Measurements from ENCODE around the gene GPR82.

DNA sequence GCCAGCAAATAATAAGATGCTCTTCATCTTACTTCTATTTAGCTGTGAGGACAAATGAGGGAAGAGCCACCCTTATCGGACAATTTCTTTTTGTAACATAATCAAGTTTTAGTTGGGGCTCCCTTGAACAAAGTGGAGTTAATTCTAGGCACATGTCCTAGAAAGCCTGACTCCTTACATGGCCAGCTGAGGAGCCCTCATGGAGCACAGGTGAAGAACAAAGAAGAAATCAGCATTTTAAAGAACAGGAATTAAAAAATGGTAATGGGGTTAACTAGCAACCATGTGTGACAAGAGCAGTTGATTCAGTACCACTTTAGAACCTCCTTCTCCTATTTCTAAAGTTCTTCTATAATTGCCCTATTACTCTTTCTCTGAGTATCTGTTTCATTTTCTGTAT is 15.9 kb downstream of the GPR82 start:
- TF ChIP-seq, protein P1, sequence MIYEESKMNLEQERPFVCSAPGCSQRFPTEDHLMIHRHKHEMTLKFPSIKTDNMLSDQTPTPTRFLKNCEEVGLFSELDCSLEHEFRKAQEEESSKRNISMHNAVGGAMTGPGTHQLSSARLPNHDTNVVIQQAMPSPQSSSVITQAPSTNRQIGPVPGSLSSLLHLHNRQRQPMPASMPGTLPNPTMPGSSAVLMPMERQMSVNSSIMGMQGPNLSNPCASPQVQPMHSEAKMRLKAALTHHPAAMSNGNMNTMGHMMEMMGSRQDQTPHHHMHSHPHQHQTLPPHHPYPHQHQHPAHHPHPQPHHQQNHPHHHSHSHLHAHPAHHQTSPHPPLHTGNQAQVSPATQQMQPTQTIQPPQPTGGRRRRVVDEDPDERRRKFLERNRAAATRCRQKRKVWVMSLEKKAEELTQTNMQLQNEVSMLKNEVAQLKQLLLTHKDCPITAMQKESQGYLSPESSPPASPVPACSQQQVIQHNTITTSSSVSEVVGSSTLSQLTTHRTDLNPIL (CRISPR knock-in tag; IDR thresholded peaks at IDR 0.05; ENCODE audit: low read depth), result no peak
- TF ChIP-seq RARB (CRISPR knock-in tag; IDR thresholded peaks at IDR 0.05), result no peak

All from SK-N-SH treated with all-trans-retinoic acid at 6 μM for 48 hours (cell line).